KOPT-K1 (cell line): ENCODE measurements around the gene WDR70.
"Not testable (repeated sequence)": the region's sequence is repeated elsewhere in the genome, so short reads cannot be mapped to it uniquely, and the experiment has no call there.

Experiments
- H3K27ac ChIP-seq: fragments of 200-600 bp; sonication (generic); 2 replicates; pipeline ENCODE4 v1.5.1; 2016; ENCODE audit warnings: antibody characterized with exemption, mild to moderate bottlenecking, low read depth, low read length; ENCODE audit not compliant: poor library complexity, severe bottlenecking
- H3K36me3 ChIP-seq: fragments of 200-600 bp; sonication (generic); 2 replicates; pipeline ENCODE4 v1.5.1; 2017; ENCODE audit warnings: antibody characterized with exemption, mild to moderate bottlenecking, low read length, moderate library complexity; ENCODE audit not compliant: insufficient read depth
- H3K9me3 ChIP-seq: fragments of 200-600 bp; sonication (generic); 2 replicates; pipeline ENCODE4 v1.5.1; 2017; ENCODE audit warnings: antibody characterized with exemption, low read length, mild to moderate bottlenecking; ENCODE audit not compliant: insufficient read depth, poor library complexity, severe bottlenecking

The WDR70 gene

DNA sequence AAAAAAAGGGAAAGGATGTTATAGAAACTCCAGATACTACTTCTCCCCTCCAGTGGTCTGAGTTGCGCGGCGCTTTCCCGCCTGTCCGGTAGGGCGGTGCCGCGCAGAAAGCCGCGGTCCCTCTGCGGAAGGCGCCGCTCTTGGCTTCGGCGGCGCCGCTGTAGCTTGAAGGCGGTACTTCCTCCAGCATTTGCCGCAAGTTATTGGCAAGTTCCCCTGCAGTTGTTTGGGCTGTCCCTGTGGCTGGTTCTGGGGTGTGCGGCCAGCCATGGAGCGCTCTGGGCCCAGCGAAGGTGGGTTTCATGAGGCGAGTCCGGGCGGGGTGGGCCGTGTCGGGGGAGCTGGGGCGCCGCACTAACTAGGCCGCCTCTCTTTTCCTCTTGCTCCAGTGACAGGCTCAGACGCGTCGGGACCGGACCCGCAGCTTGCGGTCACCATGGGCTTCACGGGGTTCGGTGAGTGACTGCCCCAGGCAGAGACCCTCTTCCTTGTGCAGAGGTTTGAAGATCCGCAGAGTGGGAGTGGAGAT is at the start of gene WDR70:
TSS of gene WDR70 (plus strand) at position 219 of the 529 bp plus-strand sequence. CDS start at position 269, 50 bp downstream.
- Histone ChIP-seq H3K27ac (peak within 1 kb of the TSS; percentile 56), H3K36me3 (peaks cover 19% of the 10 kb centered on the region; the same call in 1 of the 2 replicates)

GRCh38 chr5:37334754-37335153 is 44.4 kb upstream of the WDR70 start:
- peaks cover 97% of the 10 kb centered on the region for H3K36me3 ChIP-seq

More for the DNA sequence above, at the start of gene WDR70:
- not testable (repeated sequence) for H3K9me3 ChIP-seq

DNA sequence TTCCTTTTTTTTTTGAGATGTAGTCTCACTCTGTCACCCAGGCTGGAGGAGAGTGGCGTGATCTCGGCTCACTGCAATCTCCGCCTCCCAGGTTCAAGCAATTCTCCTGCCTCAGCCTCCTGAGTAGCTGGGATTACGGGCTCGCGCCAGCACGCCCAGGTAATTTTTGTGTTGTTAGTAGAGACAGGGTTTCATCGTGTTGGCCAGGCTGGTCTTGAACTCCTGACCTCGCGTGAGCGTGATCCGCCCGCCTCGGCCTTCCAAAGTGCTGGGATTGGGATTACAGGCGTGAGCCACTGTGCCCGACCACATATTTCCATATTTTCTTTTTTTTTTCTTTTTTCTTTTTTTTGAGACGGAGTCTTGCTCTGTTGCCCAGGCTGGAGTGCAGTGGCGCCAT is 36.4 kb upstream of the WDR70 start:
- peaks cover 97% of the 10 kb centered on the region for H3K36me3 ChIP-seq
- H3K9me3 ChIP-seq, H3K27ac ChIP-seq: not testable (repeated sequence)

More at GRCh38 chr5:37334754-37335153, 44.4 kb upstream of the WDR70 start:
- H3K27ac ChIP-seq, H3K9me3 ChIP-seq: not testable (repeated sequence)

DNA sequence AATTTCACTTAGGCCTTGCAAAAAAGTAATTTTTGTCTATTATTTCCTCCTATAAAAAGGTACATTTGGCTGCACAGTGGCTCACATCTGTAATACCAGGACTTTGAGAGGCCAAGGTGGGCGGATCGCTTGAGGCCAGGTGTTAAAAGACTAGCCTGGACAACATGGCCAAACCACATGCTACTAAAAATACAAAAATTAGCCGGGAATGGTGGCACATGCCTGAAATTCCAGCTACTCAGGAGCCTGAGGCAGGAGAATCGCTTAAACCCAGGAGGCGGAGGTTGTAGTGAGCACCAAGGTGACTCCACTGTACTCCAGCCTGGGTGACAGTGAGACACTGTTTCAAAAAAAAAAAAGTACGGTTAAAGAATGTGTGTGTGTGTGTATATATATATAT is 24.0 kb upstream of the WDR70 start:
- peaks cover 95% of the 10 kb centered on the region for H3K36me3 ChIP-seq
- H3K9me3 ChIP-seq = no peaks in the 10 kb centered on the region
- H3K27ac ChIP-seq = no peak overlapping the region

DNA sequence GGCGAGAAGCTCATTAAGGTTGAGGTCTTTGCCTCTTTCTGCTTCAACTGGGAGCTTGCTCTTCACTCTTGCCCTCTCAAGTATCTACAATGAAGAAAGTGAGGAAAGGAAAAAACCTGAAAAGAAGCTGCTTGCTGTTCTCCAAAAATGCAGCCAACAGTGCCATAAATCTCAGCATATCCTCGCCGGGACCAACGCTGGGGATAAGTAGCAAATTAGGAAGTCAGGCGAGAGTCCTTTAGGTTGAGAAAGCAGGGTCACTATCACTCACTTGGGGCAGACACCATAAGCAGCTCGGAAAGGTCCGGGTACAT is 8.6 kb upstream of the WDR70 start:
- Histone ChIP-seq H3K27ac (peak overlapping the region; percentile 82), H3K36me3 (peaks cover 26% of the 10 kb centered on the region)

DNA sequence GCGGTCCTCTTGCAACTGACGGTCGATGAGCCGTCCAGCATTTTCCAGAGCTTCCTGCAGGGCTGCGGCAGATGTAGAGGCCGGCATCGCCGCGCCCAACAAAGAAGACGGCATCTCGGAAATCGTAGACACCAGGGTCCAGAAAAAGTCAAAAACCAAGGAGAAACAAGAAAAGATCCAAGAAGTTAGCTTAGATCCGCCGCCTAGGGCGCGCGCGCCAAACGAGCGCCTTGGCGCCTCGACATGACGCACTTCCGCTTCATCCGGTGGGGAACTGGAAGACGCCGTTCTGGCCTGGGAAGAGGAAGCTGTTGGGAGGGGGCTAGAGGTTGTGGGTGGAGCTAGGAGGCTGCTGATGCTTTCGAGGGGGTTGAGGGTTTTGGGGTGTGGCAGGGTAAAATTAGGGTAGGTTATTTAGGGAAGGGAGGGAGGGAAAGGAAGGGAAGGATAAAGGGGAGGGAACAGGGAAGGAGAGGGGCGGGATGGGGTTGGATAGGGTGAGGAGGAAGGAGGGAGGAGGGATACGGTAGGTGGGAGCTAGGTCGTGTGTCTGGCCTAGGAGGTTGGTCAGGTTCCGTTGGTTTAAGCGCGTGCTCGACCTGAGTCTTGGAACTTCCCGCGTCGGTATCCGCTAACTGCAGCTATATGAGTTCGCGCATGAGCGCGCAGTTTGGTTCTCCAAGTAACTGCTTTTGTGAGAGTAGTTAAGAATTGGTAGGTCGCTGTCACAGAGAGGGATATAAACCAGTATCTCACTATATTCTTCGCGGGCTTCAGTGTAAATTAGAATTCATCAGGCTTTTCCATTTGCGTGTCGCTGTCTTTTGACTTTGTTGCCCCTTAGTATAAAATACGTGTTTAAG is 8.0 kb upstream of the WDR70 start, which contains the start of gene NUP155:
TSS of gene NUP155 (minus strand) at position 243 of the 863 bp plus-strand sequence. CDS start at position 114, 129 bp downstream.
- H3K9me3 ChIP-seq = no peaks in the 10 kb centered on the region
- peaks cover 22% of the 10 kb centered on the region for H3K36me3 ChIP-seq
- peak within 1 kb of the TSS; percentile 82 for H3K27ac ChIP-seq

More for the DNA sequence above, 8.6 kb upstream of the WDR70 start:
- H3K9me3 ChIP-seq = no peaks in the 10 kb centered on the region

GRCh38 chr5:37375091-37375490 is 4.0 kb upstream of the WDR70 start:
- Histone ChIP-seq H3K27ac (no peak overlapping the region), H3K36me3 (no peaks in the 10 kb centered on the region), H3K9me3 (no peaks in the 10 kb centered on the region)

GRCh38 chr5:37378066-37378465 is 1.1 kb upstream of the WDR70 start:
- not testable (repeated sequence) for H3K9me3 ChIP-seq, H3K27ac ChIP-seq
- H3K36me3 ChIP-seq = peaks cover 14% of the 10 kb centered on the region; the same call in 1 of the 2 replicates

GRCh38 chr5:37391591-37391990 is 12.5 kb downstream of the WDR70 start:
- Histone ChIP-seq H3K9me3 (no peaks in the 10 kb centered on the region), H3K36me3 (peaks cover 44% of the 10 kb centered on the region), H3K27ac (no peak overlapping the region)

DNA sequence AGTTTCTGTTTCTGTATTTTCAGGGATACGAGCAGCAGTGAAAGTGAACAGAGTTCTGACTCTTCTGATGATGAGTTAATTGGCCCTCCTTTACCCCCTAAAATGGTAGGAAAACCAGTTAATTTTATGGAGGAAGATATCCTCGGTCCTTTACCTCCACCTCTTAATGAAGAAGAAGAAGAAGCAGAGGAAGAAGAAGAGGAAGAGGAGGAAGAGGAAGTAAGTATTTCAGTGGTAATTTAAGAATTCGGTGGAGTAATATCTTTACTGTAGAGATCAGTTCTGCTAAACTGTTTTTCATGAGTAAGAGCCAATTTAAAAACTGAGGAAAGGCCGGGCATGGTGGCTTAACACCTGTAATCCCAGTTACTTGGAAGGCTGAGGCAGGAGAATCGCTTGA is 17.2 kb downstream of the WDR70 start:
- Histone ChIP-seq H3K9me3 (no peaks in the 10 kb centered on the region), H3K27ac (no peak overlapping the region), H3K36me3 (peaks cover 66% of the 10 kb centered on the region)

GRCh38 chr5:37400501-37400900 is 21.4 kb downstream of the WDR70 start:
- H3K36me3 ChIP-seq = peaks cover 41% of the 10 kb centered on the region
- H3K9me3 ChIP-seq = no peaks in the 10 kb centered on the region
- H3K27ac ChIP-seq = no peak overlapping the region

DNA sequence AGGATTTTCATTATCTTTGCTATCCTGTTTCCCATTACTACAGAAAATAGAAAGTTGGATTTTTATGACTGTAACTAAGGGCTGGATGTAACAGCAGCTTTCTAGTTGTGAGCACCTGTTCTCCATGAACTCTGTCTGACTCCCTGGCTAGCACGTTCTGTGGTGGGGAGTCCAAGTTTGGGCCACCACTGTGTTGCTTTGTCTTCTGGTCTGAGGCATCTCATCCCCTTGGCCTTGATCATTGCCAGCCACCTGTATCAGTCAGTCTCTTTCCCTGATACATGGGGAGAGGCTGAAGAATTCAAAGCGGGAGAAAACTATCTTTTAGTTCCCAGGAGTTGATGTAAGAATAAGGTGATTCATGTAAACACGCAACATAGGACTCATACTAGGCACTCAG is 33.4 kb downstream of the WDR70 start:
- Histone ChIP-seq H3K36me3 (peaks cover 7% of the 10 kb centered on the region; the same call in 1 of the 2 replicates), H3K9me3 (no peaks in the 10 kb centered on the region), H3K27ac (no peak overlapping the region)

GRCh38 chr5:37415456-37415855 is 36.3 kb downstream of the WDR70 start:
- not testable (repeated sequence) for H3K9me3 ChIP-seq, H3K27ac ChIP-seq, H3K36me3 ChIP-seq

DNA sequence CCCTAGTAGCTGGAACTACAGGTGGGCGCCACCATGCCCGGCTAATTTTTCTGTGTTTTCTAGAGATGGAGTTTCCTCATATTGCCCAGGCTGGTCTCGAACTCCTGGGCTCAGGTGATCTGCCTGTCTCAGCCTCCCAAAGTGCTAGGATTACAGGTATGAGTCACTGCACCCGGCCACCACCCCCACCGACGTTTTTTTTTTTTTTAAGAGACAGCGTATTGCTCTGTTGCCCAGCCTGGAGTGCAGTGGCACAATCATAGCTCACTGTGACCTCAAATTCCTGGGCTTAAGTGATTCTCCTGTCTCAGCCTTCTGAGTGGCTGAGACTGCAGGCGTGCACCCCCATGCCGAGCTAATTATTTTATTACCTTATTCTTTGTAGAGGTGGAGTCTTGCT is 38.2 kb downstream of the WDR70 start:
- H3K27ac ChIP-seq = no peak overlapping the region
- peaks cover 8% of the 10 kb centered on the region; the same call in 1 of the 2 replicates for H3K36me3 ChIP-seq
- no peaks in the 10 kb centered on the region for H3K9me3 ChIP-seq

- Histone ChIP-seq H3K36me3 (peaks cover 16% of the 10 kb centered on the region; the same call in 1 of the 2 replicates), H3K9me3 (no peaks in the 10 kb centered on the region), H3K27ac (no peak overlapping the region)
Observed at GRCh38 chr5:37424441-37424840, 45.3 kb downstream of the WDR70 start.
